NCI-H1436 (cell line): ENCODE measurements around the gene BCL2L2.

Experiments
- DNase-seq: peaks from one replicate; lab custom pipeline; 2025; lab: John Stamatoyannopoulos, UW

The BCL2L2 gene

DNA sequence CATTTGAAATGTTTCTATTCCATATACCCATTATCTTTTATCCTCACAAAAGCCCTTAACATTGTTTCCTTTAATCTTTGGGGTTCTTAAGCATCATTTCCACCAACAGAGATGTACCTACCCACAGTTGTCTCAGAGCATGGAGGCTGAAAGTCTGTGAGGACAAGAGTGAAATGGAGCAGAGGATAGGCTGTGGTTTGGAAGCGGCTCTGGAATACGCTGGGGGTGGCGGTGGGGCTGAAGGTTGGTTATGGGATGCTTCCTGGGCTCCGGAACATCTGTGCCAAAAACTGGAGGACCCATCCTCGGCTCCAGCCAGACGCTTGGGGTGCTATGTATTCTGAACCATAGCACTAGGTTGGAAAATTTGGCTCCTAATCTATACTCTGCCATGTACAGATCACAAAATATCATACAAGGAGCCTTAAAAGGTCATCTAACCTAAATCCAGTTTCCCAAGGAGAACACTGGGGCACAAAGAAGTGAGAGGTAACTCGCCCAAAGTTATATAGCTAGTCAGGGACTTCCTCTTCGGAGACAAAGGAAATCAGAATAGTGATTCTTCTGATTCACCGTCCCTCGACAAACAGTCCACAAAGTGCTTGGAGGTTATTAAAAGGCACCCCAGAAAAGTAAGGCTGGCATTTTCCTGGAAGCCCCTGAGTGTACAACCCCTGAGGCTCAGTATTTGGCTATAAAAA, 6.5 kb upstream of the BCL2L2 start:
- no peak for DNase-seq

DNA sequence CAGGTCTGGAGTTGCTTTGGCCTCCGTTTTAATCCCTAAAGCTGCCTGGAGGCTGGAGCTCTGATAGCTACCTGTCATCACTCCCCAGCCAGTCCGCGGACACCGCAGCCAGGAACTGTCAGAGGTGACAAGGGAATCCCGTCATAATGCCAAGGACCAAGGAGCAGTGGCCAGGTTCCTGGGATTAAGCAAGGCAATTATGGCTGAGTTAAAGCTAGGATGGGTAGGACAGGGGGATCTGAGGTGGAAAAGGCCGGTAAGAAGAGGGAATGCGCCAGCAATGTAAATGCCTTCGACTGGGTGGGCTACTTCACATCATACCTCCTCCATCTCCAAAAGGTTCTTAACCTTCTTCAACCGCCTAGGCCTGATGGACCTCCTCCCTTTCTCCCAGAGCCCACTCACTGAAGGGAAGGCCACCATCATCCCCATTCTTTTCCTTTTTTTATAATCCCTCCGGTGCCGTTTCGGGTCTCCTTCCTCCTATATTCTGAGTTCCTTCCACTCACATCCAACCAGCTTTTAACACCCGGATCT, 5.9 kb upstream of the BCL2L2 start:
- DNase-seq: no peak

DNA sequence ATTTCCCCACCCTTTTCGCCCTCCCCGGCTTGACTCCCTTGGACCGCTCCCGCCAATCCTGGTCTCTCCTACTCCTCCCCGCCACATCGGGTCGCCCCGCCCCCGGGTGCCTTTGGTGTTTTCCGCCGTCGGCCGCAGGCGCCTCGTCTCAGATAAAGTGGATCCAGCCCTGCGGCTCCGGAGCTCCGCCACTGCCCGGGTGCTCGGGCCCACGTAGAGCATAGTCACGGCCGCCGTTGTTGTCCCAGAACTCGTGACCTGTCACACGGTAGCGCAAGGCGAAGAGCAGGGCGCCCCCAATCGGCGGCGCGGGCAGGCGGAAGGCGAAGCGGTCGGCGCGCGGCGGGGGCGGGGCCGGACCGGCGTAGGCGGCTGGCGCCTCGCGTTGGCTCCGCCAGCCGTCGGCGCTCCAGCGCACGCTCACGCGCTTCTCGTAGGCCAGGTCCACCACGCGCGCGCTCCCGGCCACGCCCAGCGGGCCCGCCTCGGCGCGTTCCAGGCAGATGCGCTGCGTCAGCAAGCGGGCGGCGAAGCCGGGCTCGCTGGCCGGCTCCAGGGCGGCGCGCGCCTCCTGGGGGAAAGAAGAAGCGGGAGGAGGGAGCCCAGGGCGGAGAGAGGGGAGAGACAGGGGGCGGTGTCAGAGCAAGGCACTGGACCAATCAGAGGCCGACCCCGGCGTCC, 5.2 kb upstream of the BCL2L2 start:
- DNase-seq: peak; percentile 96

DNA sequence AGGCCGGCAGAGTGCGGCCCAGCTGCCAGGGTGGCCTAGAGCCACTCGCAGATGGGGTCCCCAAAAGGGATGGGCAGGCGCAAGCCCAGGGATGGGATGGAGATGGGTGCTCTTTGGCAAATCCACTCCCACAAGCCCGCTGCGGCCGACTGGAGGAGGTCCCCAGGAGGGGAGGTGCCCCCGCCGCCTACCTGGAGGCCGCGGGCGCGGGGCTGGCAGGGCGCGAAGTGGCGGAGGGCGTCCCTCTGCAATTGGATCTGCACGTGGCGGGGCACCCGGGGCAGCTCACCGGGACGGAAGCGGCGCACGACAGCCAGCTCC, 4.7 kb upstream of the BCL2L2 start:
- DNase-seq: no peak

DNA sequence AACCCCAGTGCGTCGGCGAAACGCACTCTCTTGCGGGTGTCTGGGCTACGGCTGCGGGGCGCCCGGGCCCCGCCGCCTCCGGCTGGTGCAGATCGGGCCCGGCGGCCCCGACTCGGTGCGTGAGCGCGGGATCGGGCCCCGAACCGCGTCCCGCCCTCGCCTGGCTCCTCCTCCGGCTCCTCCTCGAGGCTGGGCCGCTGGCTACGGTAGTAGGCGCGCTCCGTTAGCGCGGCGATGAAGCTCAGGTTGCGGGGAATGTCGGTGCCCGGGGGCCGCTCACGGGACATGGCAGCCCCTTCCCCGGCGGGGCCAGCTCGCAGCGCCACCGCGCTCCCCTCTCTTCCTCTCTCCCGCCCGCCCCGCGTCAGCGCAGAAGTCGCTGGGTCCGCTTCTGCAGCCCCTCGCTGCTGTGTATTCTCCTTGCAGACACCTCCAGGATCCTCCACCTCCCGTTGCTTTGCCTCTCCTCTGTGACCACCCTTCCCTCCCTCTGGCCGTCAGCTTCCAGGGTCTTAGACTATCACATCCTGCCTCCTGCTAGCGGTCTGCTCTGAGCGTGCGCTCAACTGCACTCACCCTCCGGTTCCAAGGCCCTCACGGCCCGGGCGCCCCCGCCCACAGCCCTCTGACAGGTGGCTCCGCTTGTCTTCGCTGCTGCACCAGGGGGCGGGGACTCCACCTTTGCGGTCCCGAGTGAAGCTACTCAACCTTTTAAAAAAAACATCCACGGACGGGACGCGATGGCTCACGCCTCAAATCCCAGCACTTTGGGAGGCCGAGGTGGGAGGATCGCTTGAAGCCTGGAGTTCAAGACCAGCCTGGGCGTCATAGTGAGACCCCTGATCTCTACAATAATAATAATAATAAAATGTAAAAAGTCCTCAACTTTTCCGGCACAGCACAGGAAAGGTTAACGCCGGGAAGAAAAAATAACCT, 4.1 kb upstream of the BCL2L2 start, which contains the start of gene PPP1R3E:
PPP1R3E (minus strand) TSS at position 570 of the 936 bp plus-strand sequence; CDS start at position 287, 283 bp downstream.
- peak; percentile 58 for DNase-seq

DNA sequence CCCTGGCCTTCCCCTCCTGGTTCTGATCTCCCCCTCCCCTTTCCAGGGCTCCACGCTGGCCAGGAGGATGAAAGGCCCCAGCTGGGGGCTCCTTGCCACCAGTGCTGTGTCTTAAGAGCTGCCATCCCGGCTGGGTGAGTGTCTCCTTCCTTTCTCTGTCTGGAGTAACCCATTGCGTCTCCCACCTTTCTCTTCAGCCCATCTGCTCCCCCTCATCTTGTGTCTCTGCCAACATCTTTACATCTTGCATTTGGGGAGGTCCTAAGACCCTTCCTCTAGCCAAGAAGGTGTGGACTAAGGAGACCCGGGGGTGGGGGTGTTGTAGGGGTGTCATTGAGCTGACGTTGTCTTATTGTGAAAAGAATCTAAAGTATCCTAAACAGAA, 505 bp downstream of the BCL2L2 start:
- no peak for DNase-seq

DNA sequence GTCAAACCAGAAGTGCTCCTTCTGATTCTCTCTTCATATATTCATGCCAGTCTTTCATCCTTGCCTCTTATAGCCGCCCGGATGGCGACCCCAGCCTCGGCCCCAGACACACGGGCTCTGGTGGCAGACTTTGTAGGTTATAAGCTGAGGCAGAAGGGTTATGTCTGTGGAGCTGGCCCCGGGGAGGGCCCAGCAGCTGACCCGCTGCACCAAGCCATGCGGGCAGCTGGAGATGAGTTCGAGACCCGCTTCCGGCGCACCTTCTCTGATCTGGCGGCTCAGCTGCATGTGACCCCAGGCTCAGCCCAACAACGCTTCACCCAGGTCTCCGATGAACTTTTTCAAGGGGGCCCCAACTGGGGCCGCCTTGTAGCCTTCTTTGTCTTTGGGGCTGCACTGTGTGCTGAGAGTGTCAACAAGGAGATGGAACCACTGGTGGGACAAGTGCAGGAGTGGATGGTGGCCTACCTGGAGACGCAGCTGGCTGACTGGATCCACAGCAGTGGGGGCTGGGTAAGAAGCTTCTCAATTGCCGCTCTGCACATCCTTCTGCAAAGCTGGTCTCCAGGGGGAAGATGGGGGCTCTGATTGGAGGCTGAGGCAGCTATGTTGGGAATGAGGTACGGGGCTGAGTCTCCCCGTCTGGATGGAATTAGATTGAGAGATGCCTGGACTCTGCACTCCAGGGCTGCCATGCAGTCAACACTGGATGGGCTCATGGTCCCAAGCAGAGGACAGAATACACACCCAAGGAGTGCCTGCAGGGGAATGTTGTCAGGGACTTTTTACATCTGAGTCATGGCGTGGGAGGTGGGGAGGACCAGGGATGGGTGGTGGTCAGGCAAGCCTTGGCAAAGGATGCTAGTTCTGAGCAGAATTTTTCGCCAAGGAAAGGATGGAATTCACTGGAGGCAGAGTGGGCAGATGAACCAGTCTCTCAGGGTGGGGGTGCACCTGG, 1.3 kb downstream of the BCL2L2 start:
- DNase-seq: no peak

DNA sequence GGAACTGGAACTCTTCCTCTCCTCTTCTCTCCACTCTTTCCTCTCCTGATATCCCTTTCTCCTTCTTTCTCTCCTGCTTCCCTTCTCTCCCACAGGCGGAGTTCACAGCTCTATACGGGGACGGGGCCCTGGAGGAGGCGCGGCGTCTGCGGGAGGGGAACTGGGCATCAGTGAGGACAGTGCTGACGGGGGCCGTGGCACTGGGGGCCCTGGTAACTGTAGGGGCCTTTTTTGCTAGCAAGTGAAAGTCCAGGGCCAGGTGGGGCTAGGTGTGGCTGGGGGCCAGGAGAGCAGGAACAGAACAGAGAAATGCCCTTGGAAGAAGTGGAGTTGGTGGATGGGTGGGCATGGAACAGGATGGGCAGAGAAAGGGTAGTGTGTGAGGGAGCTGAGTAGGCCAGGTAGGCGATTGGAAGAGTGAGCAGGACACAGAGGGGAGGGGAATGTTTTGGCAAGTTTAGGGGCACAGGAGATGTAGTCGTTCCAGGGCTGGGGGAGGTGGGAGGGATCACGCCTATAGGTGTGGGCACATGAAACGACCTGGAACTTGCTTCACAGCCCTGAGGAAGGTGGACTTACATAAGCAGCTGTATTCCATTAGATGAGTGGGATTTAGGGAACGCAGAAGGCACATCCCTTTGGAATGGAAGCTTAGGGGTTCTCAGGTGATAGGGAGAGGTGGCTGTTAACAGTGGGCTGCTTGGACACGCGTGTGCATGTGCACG, 2.2 kb downstream of the BCL2L2 start:
- no peak for DNase-seq

DNA sequence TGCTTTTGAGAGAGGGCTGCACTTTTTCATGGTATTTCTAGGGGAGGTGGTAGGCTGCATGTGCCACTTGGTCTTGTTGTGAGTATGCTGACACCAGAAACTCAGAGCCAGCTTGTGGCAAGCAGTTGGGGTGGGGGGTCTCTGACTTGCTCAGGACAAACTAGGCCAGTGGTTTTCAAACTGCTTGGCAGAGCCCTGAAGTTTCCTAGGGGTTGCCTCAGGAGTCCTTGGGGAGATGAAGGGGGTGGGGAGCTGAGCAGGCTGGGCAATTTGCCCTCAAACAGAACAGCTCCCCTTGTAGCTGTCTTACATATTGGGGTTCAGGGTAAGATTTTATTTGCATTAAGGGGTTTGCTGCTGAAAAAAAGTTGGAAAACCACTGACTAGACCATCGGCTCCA, 3.9 kb downstream of the BCL2L2 start:
- no peak for DNase-seq

DNA sequence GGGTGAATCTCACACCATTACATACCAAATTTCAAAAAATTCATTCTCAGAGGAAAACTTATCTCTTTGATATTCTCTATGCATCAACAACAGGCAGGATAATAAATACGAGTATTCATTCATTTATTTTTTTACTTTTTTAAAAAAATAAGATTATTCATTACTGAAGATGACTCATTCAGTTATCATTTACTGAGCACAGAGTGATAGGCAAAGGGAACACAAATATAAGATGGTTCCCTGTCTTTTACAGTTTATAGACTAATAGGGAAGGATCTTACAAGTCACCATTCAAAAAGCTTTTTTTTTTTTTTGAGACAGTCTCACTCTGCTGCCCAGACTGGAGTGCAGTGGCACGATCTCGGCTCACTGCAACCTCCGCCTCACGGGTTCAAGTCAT, 9.7 kb downstream of the BCL2L2 start:
- DNase-seq: no peak

DNA sequence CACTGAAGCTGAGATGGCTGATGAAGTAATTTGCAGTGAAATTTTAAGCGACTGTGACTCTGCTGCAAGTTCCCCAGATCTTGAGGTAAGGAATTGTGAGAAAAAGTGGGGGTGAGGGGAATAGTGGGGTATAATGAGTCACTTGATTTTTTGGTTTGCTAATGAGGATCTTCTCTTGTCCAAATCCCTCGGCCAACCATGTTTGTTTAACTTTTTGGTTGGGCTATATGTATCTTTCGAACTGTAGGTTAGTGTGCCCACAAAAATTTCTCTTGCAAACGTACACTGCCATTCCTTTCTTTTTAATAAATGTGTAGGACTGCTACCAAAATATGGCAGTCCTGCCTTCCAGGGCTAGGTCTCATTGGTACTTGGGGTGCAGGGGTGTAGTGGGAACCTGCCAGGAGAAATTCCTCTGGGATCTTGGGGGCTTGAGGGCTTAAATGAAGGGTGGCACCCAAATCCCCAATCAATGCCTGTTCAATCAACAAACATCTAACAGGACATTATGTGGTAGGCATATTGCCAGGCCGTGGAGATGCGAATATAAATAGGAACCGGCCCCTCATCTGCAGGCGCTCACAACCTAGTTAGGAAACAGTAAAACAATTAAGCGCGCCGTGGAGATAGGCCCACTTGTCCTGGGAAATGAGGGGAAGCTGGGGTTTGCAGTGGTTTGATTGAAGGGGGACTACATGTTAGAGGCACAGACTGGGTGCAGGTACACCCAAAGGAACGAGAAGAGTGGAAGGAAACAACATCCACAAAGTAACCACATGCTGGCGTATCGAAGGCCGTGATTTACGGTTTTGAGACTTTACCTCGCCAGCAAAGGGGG, 13.3 kb downstream of the BCL2L2 start:
- DNase-seq: no peak

DNA sequence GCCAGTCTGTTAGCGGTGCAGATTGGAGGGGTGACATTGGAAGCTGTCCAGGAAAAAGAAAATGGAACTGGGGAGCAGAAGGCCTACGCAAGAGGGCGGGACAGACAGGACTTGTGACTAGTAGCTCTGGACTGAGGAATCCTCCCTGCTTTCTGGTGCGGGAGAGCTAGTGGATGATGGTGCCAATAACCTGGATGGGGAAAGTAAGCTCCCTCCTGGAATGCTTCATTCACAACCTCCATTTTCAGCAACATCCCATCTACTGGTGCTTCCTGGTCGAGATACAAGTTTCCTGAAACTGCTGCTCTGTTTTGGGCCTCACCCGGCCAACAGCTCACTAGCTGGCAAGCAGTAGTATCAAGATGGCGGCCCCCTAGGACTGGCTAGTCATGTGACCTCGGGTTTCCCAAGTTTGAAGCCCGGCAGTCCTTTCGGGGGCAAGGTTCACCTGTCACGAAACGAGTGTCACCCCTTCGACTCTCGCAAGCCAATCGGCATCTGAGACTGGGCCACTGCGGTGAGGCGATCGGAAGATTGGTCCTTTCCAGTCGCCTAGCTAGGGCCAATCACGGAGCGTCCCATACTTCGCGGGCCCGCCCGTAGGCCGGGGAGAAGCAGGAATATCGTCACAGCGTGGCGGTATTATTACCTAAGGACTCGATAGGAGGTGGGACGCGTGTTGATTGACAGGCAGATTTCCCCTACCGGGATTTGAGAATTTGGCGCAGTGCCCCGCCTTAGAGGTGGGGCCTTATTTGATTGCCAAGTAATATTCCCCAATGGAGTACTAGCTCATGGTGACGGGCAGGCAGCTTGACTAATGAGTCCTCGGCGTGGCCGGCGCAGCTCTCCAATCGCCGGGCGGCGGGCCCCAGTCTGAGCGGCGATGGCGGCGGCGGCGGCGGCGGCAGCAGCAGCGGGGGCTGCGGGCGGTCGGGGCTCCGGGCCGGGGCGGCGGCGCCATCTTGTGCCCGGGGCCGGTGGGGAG, 14.2 kb downstream of the BCL2L2 start, which contains the start of gene PABPN1:
PABPN1 (plus strand) TSS at position 874 of the 988 bp plus-strand sequence; CDS start at position 887, 13 bp downstream.
- DNase-seq: peak; percentile 99

DNA sequence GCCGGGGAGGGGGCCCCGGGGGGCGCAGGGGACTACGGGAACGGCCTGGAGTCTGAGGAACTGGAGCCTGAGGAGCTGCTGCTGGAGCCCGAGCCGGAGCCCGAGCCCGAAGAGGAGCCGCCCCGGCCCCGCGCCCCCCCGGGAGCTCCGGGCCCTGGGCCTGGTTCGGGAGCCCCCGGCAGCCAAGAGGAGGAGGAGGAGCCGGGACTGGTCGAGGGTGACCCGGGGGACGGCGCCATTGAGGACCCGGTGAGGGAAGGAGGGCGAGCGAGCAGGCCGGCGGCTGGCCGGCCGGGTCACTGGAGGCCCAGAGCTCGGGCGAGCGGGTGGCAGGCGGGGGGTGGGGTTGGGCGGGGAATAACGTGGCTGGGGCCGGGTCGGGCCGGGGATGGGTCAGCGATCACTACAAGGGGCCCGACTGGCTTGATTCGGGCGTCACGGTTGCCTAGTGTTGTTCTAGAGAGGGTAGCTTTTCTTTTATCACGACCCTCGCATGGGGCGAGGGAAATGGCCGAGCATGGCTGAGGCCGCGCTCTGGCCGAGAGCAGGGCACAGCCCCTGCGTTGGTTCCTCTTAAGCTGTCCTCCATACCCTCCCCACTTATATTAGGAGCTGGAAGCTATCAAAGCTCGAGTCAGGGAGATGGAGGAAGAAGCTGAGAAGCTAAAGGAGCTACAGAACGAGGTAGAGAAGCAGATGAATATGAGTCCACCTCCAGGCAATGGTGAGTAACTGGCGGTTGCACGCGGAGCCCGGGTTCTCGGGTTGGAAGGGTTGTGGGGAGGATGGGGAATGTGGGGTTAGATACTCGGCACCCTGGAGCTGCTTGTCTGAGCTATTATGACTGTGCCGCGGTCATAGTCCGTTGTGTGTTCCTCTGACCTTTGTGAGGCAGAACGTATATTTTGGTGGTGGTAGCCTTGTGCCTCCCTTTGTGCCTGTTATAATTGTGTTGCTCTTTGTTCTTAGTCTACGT, 15.2 kb downstream of the BCL2L2 start:
- DNase-seq: no peak

DNA sequence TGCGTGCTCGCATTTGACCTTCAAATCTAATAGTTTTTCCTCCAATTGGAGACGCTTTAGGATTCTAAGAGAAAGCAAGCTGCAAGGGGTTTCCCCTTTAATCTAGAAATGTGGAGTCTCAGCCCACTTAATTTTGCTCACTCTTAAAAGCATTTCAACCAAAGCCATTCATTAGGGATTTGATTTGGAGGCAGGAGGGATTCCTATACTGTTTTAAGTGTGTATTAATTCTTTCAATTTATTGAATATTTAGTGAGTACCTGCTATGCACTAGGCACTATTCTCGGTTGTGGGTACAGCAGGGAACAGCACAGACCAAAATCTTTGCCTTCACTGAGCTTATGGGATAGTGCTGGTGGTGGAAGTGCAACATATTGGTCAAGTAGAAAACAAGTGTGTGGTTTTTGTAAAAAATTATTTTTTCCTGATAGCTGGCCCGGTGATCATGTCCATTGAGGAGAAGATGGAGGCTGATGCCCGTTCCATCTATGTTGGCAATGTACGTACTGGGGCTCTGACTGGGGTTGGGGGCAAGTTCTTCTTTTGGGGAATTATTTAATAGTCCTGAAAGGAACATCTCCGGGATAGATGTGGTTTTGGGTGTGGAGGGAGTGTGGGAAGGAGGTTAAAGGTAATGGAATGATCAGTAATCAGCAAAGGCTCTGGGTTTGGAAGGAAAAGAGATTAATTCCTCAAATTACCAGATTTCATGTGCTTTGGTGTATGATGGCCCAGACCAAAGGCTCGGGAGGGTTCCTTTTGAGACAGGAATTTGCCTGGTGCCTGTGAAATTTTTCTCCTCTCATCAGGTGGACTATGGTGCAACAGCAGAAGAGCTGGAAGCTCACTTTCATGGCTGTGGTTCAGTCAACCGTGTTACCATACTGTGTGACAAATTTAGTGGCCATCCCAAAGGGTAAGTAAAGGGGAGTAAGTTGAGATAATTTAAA, 16.2 kb downstream of the BCL2L2 start:
- DNase-seq: no peak

DNA sequence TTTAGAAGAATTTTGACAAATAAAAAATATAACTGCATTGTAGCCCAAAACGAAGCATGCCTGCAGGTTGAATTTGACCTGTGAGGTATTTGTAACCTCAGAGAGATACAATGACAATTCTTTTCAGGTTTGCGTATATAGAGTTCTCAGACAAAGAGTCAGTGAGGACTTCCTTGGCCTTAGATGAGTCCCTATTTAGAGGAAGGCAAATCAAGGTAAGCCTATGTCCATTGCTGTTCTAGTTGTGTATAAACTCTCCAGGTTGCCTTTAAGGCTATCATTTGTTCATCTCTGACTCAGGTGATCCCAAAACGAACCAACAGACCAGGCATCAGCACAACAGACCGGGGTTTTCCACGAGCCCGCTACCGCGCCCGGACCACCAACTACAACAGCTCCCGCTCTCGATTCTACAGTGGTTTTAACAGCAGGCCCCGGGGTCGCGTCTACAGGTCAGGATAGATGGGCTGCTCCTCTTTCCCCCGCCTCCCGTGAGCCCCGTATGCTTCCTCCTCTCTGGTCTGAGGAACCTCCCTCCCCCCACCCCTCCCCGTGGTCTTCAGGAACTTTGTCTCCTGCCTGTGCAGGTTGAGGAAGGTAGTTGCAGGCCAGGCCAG, 17.3 kb downstream of the BCL2L2 start:
- no peak for DNase-seq

DNA sequence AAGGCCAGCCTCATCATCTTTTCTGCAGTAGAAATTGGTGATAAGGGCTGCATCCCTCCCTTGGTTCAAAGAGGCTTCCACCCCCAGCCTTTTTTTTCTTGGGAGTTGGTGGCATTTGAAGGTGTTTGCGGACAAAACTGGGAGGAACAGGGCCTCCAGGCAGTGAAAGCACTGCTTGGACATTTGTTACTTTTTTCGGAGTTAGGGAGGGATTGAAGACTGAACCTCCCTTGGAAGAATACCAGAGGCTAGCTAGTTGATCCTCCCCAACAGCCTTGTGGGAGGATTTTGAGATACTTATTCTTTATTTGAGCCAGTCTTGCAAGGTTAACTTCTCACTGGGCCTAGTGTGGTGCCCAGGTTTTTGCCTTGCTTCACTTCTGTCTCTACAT, 17.8 kb downstream of the BCL2L2 start:
- DNase-seq: no peak
